ENCODE results near the gene ELF1. TPM values are rescaled to one million over a fixed set of nuclear protein-coding genes. Genes with fewer than 3 reads are reported as not detected.

ELF1 gene
- total and polyA plus RNA-seq, 2 donors (not counting 3 experiments of a cell fraction or from before 2014, with no cell fraction given): 31.8 to 61.2 TPM

DNA sequence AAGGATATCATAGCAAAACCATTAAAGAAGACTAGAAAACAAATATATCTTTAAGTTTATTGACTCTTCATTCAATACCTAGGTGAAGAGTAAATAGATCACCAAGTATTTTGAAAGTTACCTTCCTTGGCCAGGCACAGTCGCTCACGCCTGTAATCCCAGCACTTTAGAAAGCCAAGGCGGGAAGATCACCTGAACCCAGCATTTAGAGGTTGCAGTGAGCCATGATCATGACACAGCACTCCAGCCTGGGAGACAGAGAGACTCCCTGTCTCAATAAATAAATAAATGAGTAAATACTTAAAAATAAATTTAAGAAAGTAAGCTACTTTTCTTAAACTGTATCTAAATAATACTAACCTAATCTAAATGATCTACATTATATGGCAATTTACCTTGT is 33.3 kb upstream of the ELF1 start:
- intact Hi-C loops (cut with micrococcal nuclease): no loop called here
- FAIRE-seq: no peak

More for the DNA sequence above, 33.3 kb upstream of the ELF1 start:
- TF ChIP-seq, protein P1, sequence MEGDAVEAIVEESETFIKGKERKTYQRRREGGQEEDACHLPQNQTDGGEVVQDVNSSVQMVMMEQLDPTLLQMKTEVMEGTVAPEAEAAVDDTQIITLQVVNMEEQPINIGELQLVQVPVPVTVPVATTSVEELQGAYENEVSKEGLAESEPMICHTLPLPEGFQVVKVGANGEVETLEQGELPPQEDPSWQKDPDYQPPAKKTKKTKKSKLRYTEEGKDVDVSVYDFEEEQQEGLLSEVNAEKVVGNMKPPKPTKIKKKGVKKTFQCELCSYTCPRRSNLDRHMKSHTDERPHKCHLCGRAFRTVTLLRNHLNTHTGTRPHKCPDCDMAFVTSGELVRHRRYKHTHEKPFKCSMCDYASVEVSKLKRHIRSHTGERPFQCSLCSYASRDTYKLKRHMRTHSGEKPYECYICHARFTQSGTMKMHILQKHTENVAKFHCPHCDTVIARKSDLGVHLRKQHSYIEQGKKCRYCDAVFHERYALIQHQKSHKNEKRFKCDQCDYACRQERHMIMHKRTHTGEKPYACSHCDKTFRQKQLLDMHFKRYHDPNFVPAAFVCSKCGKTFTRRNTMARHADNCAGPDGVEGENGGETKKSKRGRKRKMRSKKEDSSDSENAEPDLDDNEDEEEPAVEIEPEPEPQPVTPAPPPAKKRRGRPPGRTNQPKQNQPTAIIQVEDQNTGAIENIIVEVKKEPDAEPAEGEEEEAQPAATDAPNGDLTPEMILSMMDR (IDR thresholded peaks at IDR 0.05; ENCODE audit: extremely low read depth in 1 of 2, insufficient read depth in 1 of 2, low read depth in 1 of 2, low read length in 2 of 2): no peak
- TF ChIP-seq JUN (IDR thresholded peaks at IDR 0.05; ENCODE audit: borderline replicate concordance, insufficient read depth, insufficient read length, low read depth) (no peak), FOS (IDR thresholded peaks at IDR 0.05; ENCODE audit: borderline replicate concordance, insufficient read depth, low read length) (no peak), MYC (IDR thresholded peaks at IDR 0.05; ENCODE audit: low read depth, low read length) (no peak), EZH2 (IDR thresholded peaks at IDR 0.05; ENCODE audit: borderline replicate concordance, low read depth, low read length, severe bottlenecking) (no peak), POLR2AphosphoS5 (IDR thresholded peaks at IDR 0.05; ENCODE audit: insufficient read depth, low read depth, low read length) (no peak)
- TF ChIP-seq, protein P2, sequence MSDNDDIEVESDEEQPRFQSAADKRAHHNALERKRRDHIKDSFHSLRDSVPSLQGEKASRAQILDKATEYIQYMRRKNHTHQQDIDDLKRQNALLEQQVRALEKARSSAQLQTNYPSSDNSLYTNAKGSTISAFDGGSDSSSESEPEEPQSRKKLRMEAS (IDR thresholded peaks at IDR 0.05; ENCODE audit: insufficient read depth, insufficient read length): no peak
- dilution Hi-C loops (cut with MboI; ENCODE audit: extremely low pct_ligation_motif_present, low sequenced_read_pairs): no loop called here
- Histone ChIP-seq H2AFZ (ENCODE audit: low read depth, low read length) (no peak overlapping the region), H3K9me1 (replicated peaks; ENCODE audit: control insufficient read depth, extremely low read depth, insufficient read depth, low read length) (no peaks in the 10 kb centered on the region), H4K20me1 (replicated peaks; ENCODE audit: control insufficient read depth, extremely low read depth, insufficient read depth, low read length) (no peaks in the 10 kb centered on the region), H3K4me2 (ENCODE audit: insufficient read depth, low read length) (no peak overlapping the region), H3K9ac (replicated peaks; ENCODE audit: extremely low read depth, insufficient read depth, low read length) (no peak overlapping the region), H3K4me1 (ENCODE audit: control insufficient read depth, extremely low read depth, insufficient read depth, low read length) (peaks cover 15% of the 10 kb centered on the region), H3K79me2 (ENCODE audit: control insufficient read depth, insufficient read depth, low read length) (peaks cover 45% of the 10 kb centered on the region), H3K27me3 (ENCODE audit: control insufficient read depth in 2 of 2, insufficient read depth in 2 of 2, low read length in 2 of 2) (no peaks in the 10 kb centered on the region), H3K9me3 (replicated peaks; ENCODE audit: control insufficient read depth, insufficient read depth, low read length) (no peaks in the 10 kb centered on the region), H3K4me3 (replicated peaks in 1 of 3; ENCODE audit: insufficient read depth in 1 of 3, low read depth in 1 of 3, low read length in 3 of 3) (no peak overlapping the region), H3K36me3 (ENCODE audit: control insufficient read depth in 2 of 2, extremely low read depth in 1 of 2, insufficient read depth in 2 of 2, low read length in 2 of 2) (peaks cover 0 to 2% of the 10 kb centered on the region in 2 experiments), H3K27ac (ENCODE audit: insufficient read depth, low read depth, low read length) (no peak overlapping the region)
- no peak for DNase-seq (ENCODE audit: low read depth, low spot score)
- ChIA-PET CTCF (interaction anchor here (0.6 to 2.1 kb wide), 4 partner anchors 78 to 1369 kb away, joined by 3 to 7 read pairs (median 3); no protein-coding TSS in a partner anchor), POLR2A (interaction anchor here (0.7 kb wide), 1 partner anchor 1087 kb away, joined by 3 read pairs; no protein-coding TSS in a partner anchor)
- BruUV-seq (replicated peaks): no TSS peak
